ENCODE data around the gene PCBP2. TPM values are rescaled to one million over a fixed set of nuclear protein-coding genes. Genes with fewer than 3 reads are reported as not detected.

Gene PCBP2
- total and polyA plus RNA-seq, 2 donors (not counting 3 experiments of a cell fraction or from before 2014, with no cell fraction given): 526 to 995 TPM

DNA sequence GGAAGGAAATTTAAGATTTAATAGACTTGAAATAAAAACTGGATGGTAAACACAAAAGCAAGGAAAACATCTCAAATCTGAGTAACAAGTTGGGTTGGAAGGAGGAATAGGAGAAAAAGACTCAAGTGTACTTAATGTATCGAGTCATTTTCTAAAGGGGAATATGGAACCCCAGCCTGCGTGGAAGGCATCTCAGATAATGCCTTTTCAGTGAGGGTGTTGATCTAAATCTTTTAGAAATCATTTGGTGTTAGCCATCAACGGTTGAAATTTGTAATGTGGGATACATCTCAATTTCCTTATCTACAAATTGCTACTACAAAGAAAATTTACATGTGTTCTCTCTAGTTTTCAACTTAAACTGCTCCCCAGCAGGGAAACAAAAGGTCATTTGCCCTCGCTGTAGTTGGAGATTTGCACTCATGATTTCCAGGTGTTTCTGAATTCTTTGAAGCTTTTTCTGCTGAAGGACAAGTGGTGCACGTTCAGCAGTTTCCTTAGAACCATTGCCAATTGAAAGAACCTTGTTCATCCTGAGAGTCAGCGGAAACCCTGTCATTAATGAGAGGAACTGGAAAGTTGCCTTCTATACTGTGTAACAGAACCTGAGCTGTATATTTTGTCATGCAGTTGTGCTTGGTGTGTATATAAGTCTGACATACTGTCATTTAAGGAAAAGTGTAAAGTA, 2.2 kb downstream of the PCBP2 start:
- FAIRE-seq (no peak), DNase-seq (ENCODE audit: low read depth, low spot score) (no peak)
- Histone ChIP-seq H3K4me1 (ENCODE audit: control insufficient read depth, extremely low read depth, insufficient read depth, low read length) (peaks cover 12% of the 10 kb centered on the region), H3K4me3 (replicated peaks in 1 of 3; ENCODE audit: insufficient read depth in 1 of 3, low read depth in 1 of 3, low read length in 3 of 3) (peak overlapping the region in 2 of 3 experiments; percentile 81 to 100), H3K4me2 (ENCODE audit: insufficient read depth, low read length) (peak overlapping the region; percentile 100), H3K79me2 (ENCODE audit: control insufficient read depth, insufficient read depth, low read length) (peaks cover 66% of the 10 kb centered on the region), H3K27me3 (ENCODE audit: control insufficient read depth in 2 of 2, insufficient read depth in 2 of 2, low read length in 2 of 2) (no peaks in the 10 kb centered on the region), H3K9me1 (replicated peaks; ENCODE audit: control insufficient read depth, extremely low read depth, insufficient read depth, low read length) (no peaks in the 10 kb centered on the region), H3K9ac (replicated peaks; ENCODE audit: extremely low read depth, insufficient read depth, low read length) (peak overlapping the region; percentile 94), H3K27ac (ENCODE audit: insufficient read depth, low read depth, low read length) (no peak overlapping the region), H4K20me1 (replicated peaks; ENCODE audit: control insufficient read depth, extremely low read depth, insufficient read depth, low read length) (peaks cover 16% of the 10 kb centered on the region), H3K36me3 (ENCODE audit: control insufficient read depth in 2 of 2, extremely low read depth in 1 of 2, insufficient read depth in 2 of 2, low read length in 2 of 2) (peaks cover 23 to 30% of the 10 kb centered on the region in 2 experiments), H3K9me3 (replicated peaks; ENCODE audit: control insufficient read depth, insufficient read depth, low read length) (no peaks in the 10 kb centered on the region), H2AFZ (ENCODE audit: low read depth, low read length) (no peak overlapping the region)
- CTCF ChIA-PET: interaction anchor here (0.5 to 2.5 kb wide), 6 partner anchors 10 to 202 kb away, joined by 3 to 15 read pairs (median 3); partner anchors contain the start of gene AAAS
- no TSS peak for BruUV-seq (replicated peaks)
- TF ChIP-seq FOS (IDR thresholded peaks at IDR 0.05; ENCODE audit: borderline replicate concordance, insufficient read depth, low read length) (no peak), CTCF (IDR thresholded peaks at IDR 0.05; ENCODE audit: extremely low read depth in 1 of 2, insufficient read depth in 1 of 2, low read depth in 1 of 2, low read length in 2 of 2) (no peak)
- TF ChIP-seq, protein P1, sequence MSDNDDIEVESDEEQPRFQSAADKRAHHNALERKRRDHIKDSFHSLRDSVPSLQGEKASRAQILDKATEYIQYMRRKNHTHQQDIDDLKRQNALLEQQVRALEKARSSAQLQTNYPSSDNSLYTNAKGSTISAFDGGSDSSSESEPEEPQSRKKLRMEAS (IDR thresholded peaks at IDR 0.05; ENCODE audit: insufficient read depth, insufficient read length): no peak
- intact Hi-C loops (cut with micrococcal nuclease): loop anchor here (2.0 to 5.0 kb wide), 3 partner anchors 15 to 223 kb away; partner anchors contain the start of genes ATP5MC2 and TARBP2
- dilution Hi-C loops (cut with MboI; ENCODE audit: extremely low pct_ligation_motif_present, low sequenced_read_pairs): no loop called here
- POLR2A ChIA-PET: interaction anchor here (0.9 kb wide), 1 partner anchor 47 kb away, joined by 3 read pairs; the partner anchor contains the start of gene TARBP2

Measured in endothelial cell of umbilical vein (primary cell).